Activated T-cell treated with anti-CD3 and anti-CD28 coated beads, Interleukin-2, amount 50 U/mL, for 1 hour (primary cell): ENCODE measurements around the gene CTDNEP1.

Experiments used
- DNase-seq: peaks from one replicate; pipeline ENCODE4 v3.0.0-alpha.2; 2020

CTDNEP1 gene

GRCh38 chr17:7214300-7215135, 37.0 kb downstream of the CTDNEP1 start:
- DNase-seq, result peak; percentile 99

DNA sequence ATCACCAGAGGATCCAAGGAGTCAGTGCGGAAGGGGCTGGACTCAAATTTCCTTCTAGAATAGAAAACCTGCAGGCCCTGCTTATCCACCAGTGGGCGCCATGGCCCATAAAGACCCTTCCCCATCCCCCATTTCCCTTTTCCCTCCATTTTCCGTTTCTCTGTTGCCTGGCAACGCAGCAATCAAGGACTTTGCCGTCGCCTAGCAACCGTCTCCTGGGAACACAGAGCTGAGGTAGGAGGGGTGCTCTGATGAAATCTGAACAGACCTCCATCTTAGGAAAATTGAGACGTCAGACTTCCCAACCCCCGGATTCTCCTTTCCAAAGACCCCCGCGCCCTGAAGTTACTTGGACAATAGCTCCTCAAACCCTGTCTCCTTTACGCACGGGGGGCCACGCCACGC, 37.6 kb downstream of the CTDNEP1 start:
- DNase-seq, result no peak

DNA sequence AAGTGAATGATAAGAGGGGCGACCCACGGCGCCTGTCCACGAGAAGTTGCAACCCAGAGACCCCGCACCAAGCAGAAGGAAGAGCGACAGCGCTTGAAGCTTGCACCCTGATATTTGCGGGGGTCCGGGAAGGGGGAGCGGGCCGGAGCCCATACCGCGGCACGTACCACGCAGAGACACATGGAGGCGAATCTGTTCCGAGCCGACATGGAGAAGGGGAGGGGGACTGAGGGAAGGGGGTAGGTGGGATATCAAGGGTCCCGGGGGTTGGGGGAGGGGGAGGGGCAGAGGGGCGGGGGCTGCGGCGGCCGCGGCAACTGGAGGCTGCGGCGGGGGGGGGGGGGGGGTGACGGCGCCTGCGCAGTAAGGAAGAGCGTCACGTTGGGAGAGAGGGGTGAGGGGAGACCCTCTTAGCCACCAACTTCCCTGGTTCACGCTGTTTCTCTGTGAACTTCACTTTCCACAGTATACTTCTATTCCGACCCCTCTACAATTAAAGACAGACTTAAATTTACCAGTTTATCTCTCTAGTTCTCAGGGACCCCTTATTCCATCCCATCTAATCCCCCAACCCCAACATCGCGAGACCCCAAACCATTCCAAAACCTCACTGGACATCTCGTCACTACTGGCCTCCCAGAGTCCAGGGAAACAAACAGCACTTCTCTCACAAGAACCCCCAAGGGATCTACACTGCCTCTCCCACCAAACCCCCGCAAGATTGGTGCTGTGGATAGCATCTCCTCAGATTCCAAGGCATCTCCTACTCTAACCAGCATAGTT, 39.9 kb downstream of the CTDNEP1 start:
- DNase-seq, result no peak

- DNase-seq, result no peak
These were observed 42.6 kb downstream of the CTDNEP1 start for GRCh38 chr17:7208754-7209460.

DNA sequence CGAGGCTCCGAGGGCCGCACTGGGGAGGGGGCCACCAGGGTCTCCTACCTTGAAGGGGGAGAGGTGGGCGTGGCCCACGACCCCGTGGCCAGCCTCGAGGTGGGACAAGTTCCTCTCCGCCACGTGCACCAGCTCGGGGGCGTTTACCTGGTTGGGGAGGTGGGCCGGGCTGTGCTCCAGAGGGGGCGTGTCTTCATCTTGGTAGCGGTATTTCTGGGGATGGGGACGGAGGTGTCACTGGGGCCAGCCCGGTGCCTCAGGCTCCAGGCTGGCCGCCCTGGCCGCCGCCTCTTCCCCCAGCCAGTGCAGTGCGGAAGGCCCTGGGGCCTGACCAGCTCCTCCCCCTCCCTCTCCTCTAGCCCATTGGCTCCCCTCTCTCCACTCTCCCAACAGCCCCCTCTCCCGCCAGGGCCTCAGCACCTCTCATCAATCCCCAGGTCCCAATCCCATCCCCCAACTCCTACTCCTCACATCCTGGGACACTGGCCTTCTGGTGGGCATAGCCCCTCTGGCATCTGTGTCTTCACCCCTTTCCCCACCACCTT, 43.4 kb downstream of the CTDNEP1 start:
- DNase-seq, result no peak

DNA sequence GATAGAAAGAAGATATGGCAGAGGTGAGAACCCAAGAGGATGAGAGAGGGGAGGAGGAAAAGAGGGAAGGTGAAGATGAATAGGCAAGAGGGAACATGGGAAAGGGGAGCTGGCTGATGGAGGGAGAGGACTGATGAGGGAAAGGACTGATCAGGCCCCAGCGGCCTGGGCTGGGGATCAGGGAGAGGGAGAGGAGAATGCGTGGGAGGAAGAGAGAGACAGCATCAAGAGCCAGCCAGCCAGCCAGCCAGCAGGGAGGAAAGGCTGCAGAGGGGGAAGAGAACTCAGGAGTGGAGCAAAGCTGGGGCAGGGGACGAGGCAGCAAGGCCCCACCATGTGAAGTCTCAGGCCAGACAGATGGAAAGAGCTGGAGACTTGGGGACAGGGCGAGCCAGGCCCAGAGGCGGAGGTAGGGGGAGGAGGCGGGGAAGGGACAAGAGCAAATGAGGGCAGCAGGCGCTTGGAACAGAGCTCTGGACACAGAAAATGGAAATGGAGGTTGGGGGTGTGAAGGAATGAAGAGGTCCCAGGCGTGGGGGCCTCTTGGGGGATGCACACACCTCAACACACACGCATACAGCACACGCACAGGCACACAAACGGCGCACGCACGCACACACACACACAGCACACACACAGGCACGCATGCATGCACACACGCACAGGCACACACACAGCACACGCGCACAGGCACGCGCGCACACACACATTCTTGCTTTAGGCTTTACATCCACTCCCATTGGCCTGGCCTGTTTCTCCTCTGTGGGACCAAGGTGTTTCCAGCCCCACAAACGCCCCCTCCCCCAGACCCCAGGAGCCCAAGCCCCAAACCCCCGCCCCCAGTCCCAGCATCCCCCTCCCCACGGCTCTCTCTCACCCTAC, 44.2 kb downstream of the CTDNEP1 start:
- DNase-seq, result no peak

DNA sequence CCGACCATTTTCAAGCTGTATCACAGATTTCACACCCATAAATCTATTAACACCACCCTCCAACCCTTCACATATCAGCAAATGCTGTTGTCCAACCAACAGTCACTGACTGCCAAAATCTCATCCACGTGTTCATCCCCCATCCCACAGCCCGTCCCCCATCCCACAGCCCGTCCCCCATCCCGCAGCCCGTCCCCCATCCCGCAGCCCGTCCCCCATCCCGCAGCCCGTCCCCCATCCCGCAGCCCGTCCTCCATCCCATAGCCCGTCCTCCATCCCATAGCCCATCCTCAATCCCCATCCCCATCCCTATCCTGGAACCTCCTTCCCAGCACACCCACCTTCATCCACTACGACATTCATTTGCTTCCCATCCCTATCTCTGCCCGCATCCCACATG, 46.0 kb downstream of the CTDNEP1 start:
- no peak for DNase-seq

- peak; percentile 97 for DNase-seq
These were observed 46.6 kb downstream of the CTDNEP1 start for GRCh38 chr17:7204828-7205461.

DNA sequence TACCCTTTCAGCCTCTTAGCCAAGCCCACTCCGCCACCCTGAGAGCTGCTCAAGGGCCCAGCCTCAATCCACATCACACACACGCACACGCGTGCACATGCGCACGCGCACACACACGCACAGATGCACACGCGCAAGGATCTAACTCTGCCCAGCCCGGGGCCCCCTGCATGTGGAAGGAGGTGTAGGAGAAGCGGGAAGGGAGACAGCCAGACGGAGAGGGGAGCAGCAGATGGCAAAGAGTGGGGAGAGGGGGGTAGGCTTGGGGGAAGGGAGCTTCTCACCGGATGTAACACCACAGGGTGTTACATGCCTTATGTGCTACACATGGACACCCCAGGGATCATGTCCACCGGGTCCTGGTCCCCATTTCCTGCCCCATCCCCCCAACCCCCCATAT, 47.2 kb downstream of the CTDNEP1 start:
- no peak for DNase-seq

DNA sequence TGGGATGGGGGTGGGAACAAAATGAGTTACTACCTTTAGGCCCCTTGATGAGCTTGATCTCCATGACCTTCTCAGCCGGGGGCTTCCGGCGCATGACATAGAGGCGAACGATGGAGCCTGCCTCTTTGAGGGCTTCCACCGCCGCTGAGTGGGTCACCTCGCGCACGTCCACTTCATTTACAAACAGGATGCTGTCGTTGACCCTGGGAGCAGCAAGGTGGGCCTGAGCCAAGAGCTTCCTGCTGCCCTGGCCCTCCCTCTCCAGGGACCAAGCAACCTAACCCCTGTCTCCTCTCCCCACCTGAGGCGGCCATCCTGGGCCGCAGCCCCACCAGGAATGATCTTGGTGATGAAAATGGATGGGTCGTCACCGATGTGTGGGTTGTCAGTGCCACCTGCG, 48.1 kb downstream of the CTDNEP1 start:
- no peak for DNase-seq

- no peak for DNase-seq
These were observed 54.7 kb downstream of the CTDNEP1 start for GRCh38 chr17:7196651-7197401.

GRCh38 chr17:7195971-7196370, 55.6 kb downstream of the CTDNEP1 start:
- DNase-seq, result no peak
